B cell (primary cell): ENCODE measurements around the gene KCNJ13. TPM values are rescaled to one million over a fixed set of nuclear protein-coding genes. Genes with fewer than 3 reads are reported as not detected.

Experiments used
- polyA plus RNA-seq: library from polyadenylated mRNA; depleted of rRNA; stranded (reverse); fragments of >200 nt; gene quantifications from 2 replicates; pipeline ENCODE4 v1.2.3, GENCODE V29; 2012
- small RNA-seq: library from RNA; depleted of rRNA; stranded (forward); fragments of <200 nt; gene quantifications from one replicate; pipeline ENCODE3, GENCODE V24; 2012; ENCODE audit warnings: low replicate concordance, low read depth; ENCODE audit not compliant: insufficient read length
- total RNA-seq, 2 donors: library from RNA; stranded (reverse); fragments of 120-200 nt in 1 of 2; gene quantifications; 1 replicate in 1 of 2; 2 replicates in 1 of 2; pipeline versions ENCODE4 v1.2.3 to v1.2.4, GENCODE V29; 2013 to 2022

KCNJ13 gene
- total and polyA plus RNA-seq, 2 donors (not counting 1 experiment from before 2014, with no cell fraction given): not detected

Small RNA genes within 50 kb of the gene (small RNA-seq; reads per million reads assigned to genes)
- gene RNU6-107P: not detected

Other genes starting within 250 kb of the KCNJ13 start
- not detected in 2 replicates for gene CHRNG, start 236.9 kb downstream of the KCNJ13 start, total RNA-seq
- gene CHRNG, start 236.9 kb downstream of the KCNJ13 start, polyA plus RNA-seq: not detected in 2 replicates
- gene TIGD1, start 226.0 kb downstream of the KCNJ13 start, total RNA-seq: 13.6 and 14.7 TPM in 2 replicates
- 6.4 and 7.6 TPM in 2 replicates for gene TIGD1, start 226.0 kb downstream of the KCNJ13 start, polyA plus RNA-seq
- gene EIF4E2, start 225.9 kb downstream of the KCNJ13 start, total RNA-seq: 66.7 and 67.0 TPM in 2 replicates
- 17.9 and 29.6 TPM in 2 replicates for gene EIF4E2, start 225.9 kb downstream of the KCNJ13 start, polyA plus RNA-seq
- gene EFHD1, start 143.0 kb downstream of the KCNJ13 start, total RNA-seq: not detected in 2 replicates
- gene EFHD1, start 143.0 kb downstream of the KCNJ13 start, polyA plus RNA-seq: not detected in 2 replicates
- 108 and 110 TPM in 2 replicates for gene GIGYF2, start 79.2 kb downstream of the KCNJ13 start, total RNA-seq
- gene GIGYF2, start 79.2 kb downstream of the KCNJ13 start, polyA plus RNA-seq: 7.2 and 16.5 TPM in 2 replicates
- gene SNORC, start 93.7 kb upstream of the KCNJ13 start, total RNA-seq: 0.94 and 2.2 TPM in 2 replicates
- gene SNORC, start 93.7 kb upstream of the KCNJ13 start, polyA plus RNA-seq: 0.91 and 1.5 TPM in 2 replicates
- not detected in 2 replicates for gene NGEF, start 236.7 kb upstream of the KCNJ13 start, total RNA-seq
- not detected in 2 replicates for gene NGEF, start 236.7 kb upstream of the KCNJ13 start, polyA plus RNA-seq